K562 (cell line): ENCODE results near the gene GEN1. TPM values are rescaled to one million over a fixed set of nuclear protein-coding genes. Genes with fewer than 3 reads are reported as not detected.

Source experiments
- ATAC-seq: fragments of 200-7000 bp; cut with Tn5 transposase; 3 replicates; pipeline ENCODE4 v1.9.1; 2020; ENCODE audit warnings: moderate library complexity
- BruUV-seq: library from RNA; stranded (reverse); fragments of 400-500 nt; replicated peaks from 2 replicates; lab custom pipeline; 2021; lab: Mats Ljungman, UMichigan
- CTCF ChIA-PET: fragments of 300-600 bp; formaldehyde crosslinking; extraction: SDS; loops from one replicate; lab custom pipeline; 2021; ENCODE audit warnings: low intra/inter-chr PET ratio; lab: Yijun Ruan, JAX
- POLR2A ChIA-PET: fragments of 300-600, 350-650 bp; sonication (Branson Sonifier 250); formaldehyde crosslinking; extraction: SDS; loops from one replicate; lab custom pipeline; 2021; ENCODE audit warnings: antibody characterized with exemption, inconsistent platforms; lab: Yijun Ruan, JAX
- DNase-seq, 4 experiments: peaks; one replicate each; pipeline versions ENCODE4 v3.0.0 to v3.0.0-alpha.2; 2011 to 2018; ENCODE audit warnings: low spot score in 3 of 4, mixed read lengths in 3 of 4; ENCODE audit errors: extremely low read depth in 1 of 4
- FAIRE-seq: peaks from 2 replicates; lab custom pipeline; 2011; peaks lifted over from hg19 to GRCh38; lab: Jason Lieb, UNC
- H2AFZ ChIP-seq: 2 replicates; pipeline ENCODE4 v1.6.0; 2011; ENCODE audit warnings: low read depth, low read length, control low read depth, inconsistent platforms
- H3K27ac ChIP-seq: fragments of 200-600 bp; 3 replicates; pipeline ENCODE4 v1.8.0; 2011; ENCODE audit warnings: low read depth, mild to moderate bottlenecking, control low read depth, inconsistent platforms, low read length, moderate library complexity, mixed read lengths; ENCODE audit errors: extremely low read depth
- H3K27me3 ChIP-seq, 2 experiments: fragments of 300-600 bp in 1 of 2; 2 replicates in 1 of 2; 3 replicates in 1 of 2; pipeline versions ENCODE4 v1.6.0 to v1.8.0; 2011; ENCODE audit warnings: inconsistent platforms in 2 of 2, low read length in 2 of 2, mild to moderate bottlenecking in 1 of 2, mixed read lengths in 1 of 2, moderate library complexity in 1 of 2; ENCODE audit not compliant: control insufficient read depth in 2 of 2, insufficient read depth in 2 of 2
- H3K36me3 ChIP-seq: fragments of 300-600 bp; 3 replicates; pipeline ENCODE4 v1.8.0; 2011; ENCODE audit warnings: mild to moderate bottlenecking, low read length, inconsistent platforms; ENCODE audit not compliant: control insufficient read depth, insufficient read depth
- H3K4me1 ChIP-seq, 2 experiments: fragments of 200-600 bp in 1 of 2; replicated peaks in 1 of 2; 2 replicates in 1 of 2; 3 replicates in 1 of 2; pipeline versions ENCODE4 v1.5.1 to v1.8.0; 2011; ENCODE audit warnings: inconsistent platforms in 2 of 2, low read length in 2 of 2, mild to moderate bottlenecking in 1 of 2, mixed read lengths in 1 of 2, moderate library complexity in 1 of 2; ENCODE audit not compliant: control insufficient read depth in 2 of 2, insufficient read depth in 2 of 2
- H3K4me2 ChIP-seq: 2 replicates; pipeline ENCODE4 v1.6.1; 2011; ENCODE audit warnings: low read length, control low read depth, inconsistent platforms, mixed read lengths; ENCODE audit not compliant: insufficient read depth
- H3K4me3 ChIP-seq: fragments of 200-600 bp; sonication (generic), shearing (Covaris generic); 2 replicates; pipeline ENCODE4 v1.5.1; 2016; ENCODE audit warnings: control low read depth, inconsistent platforms
- H3K79me2 ChIP-seq: fragments of 200-600 bp; 3 replicates; pipeline ENCODE4 v1.8.0; 2011; ENCODE audit warnings: low read length, inconsistent platforms; ENCODE audit not compliant: control insufficient read depth, insufficient read depth
- H3K9ac ChIP-seq, 2 experiments: 2 replicates each; pipeline versions ENCODE4 v1.6.0 to v1.6.1; 2011; ENCODE audit warnings: low read depth in 2 of 2, low read length in 2 of 2, control low read depth in 1 of 2, inconsistent platforms in 1 of 2, mild to moderate bottlenecking in 1 of 2, mixed read lengths in 1 of 2; ENCODE audit not compliant: insufficient read depth in 1 of 2
- H3K9me1 ChIP-seq: one replicate; pipeline ENCODE4 v1.6.0; 2011; ENCODE audit warnings: inconsistent platforms, mild to moderate bottlenecking, low read length, moderate library complexity; ENCODE audit not compliant: control insufficient read depth, insufficient read depth
- H3K9me3 ChIP-seq: replicated peaks from 2 replicates; pipeline ENCODE4 v1.5.1; 2011; ENCODE audit warnings: low read depth, low read length, inconsistent platforms; ENCODE audit not compliant: control insufficient read depth, insufficient read depth
- H4K20me1 ChIP-seq: replicated peaks from 2 replicates; pipeline ENCODE4 v1.6.1; 2011; ENCODE audit warnings: low read length, inconsistent platforms, mixed read lengths; ENCODE audit not compliant: control insufficient read depth, insufficient read depth
- C11orf30 ChIP-seq: fragments of 450-650 bp; IDR thresholded peaks from 2 replicates; pipeline ENCODE4 v1.6.1; 2016; ENCODE audit warnings: low read depth, mild to moderate bottlenecking
- ZBTB1 ChIP-seq: sonication (generic); formaldehyde crosslinking; IDR thresholded peaks from 2 replicates; pipeline ENCODE4 v1.8.1; 2023; ENCODE audit warnings: missing genetic modification reagents, low read depth, mild to moderate bottlenecking, borderline replicate concordance
- WGBS: fragments of 100-300 bp; shearing (Covaris generic); methylation state at CpG from one replicate; pipeline ENCODE4 v1.1.6; 2016; ENCODE audit warnings: low coverage, mixed read lengths; ENCODE audit not compliant: insufficient coverage; ENCODE audit errors: missing lambda C conversion rate; 5-methylcytosine and 5-hydroxymethylcytosine counted together
- in situ Hi-C: fragments of 300-500 bp; cut with MboI; formaldehyde crosslinking; loops from 4 replicates; pipeline ENCODE4 v1.15.0; 2018; ENCODE audit warnings: inconsistent platforms, mixed read lengths
- intact Hi-C: fragments of 100-400 bp; cut with micrococcal nuclease; formaldehyde crosslinking; loops from 2 replicates; pipeline ENCODE4 v1.14.2; 2022
- polyA plus RNA-seq, 8 experiments: library from polyadenylated mRNA; depleted of rRNA in 4 of 8; stranded (reverse) in 5 of 8; unstranded in 3 of 8; fragments of >200 nt; fragmentation: Nextera tagmentation in 2 of 8; fragmentation: Illumina TruSeq in 1 of 8; extraction: Ambion mirVana in 2 of 8; extraction: Trizol in 1 of 8; gene quantifications; 2 replicates each; pipeline versions ENCODE4 v1.2.1 to v1.2.3, GENCODE V29; 2011 to 2014; ENCODE audit warnings: inconsistent platforms in 1 of 8, missing spikeins in 1 of 8
- total RNA-seq, 7 experiments: library from RNA; depleted of rRNA in 6 of 7; stranded (reverse); fragments of >200 nt in 6 of 7; fragmentation: Illumina TruSeq in 2 of 7; extraction: Trizol in 2 of 7; gene quantifications; 2 replicates each; pipeline versions ENCODE4 v1.2.1 to v1.2.3, GENCODE V29; 2011 to 2021; ENCODE audit warnings: low replicate concordance in 1 of 7
- TF ChIP-seq, protein P1 (sequence below): fragments of 450-650 bp; IDR thresholded peaks from 2 replicates; pipeline ENCODE4 v1.6.1; 2016; ENCODE audit warnings: mild to moderate bottlenecking
- TF ChIP-seq, protein P2 (sequence below), 2 experiments: fragments of 450-650 bp in 1 of 2; IDR thresholded peaks; 2 replicates each; pipeline ENCODE4 v1.6.1; 2011 to 2017; ENCODE audit warnings: low read depth in 2 of 2, antibody characterized with exemption in 1 of 2, borderline replicate concordance in 1 of 2, low read length in 1 of 2, mild to moderate bottlenecking in 1 of 2, mixed read lengths in 1 of 2; ENCODE audit not compliant: control insufficient read depth in 1 of 2

Gene GEN1
- total and polyA plus RNA-seq, 9 of the 15 experiments (the other 6 are each of a cell fraction or from before 2014, with no cell fraction given), result 8.6 to 39.7 (median 24.5) TPM

GRCh38 chr2:17735864-17736263 is 18.1 kb upstream of the GEN1 start:
- 93% methylated on average over 2 of the region's 2 CpGs for WGBS
- no peak for FAIRE-seq

More at GRCh38 chr2:17735864-17736263, 18.1 kb upstream of the GEN1 start:
- BruUV-seq, result no TSS peak
- Histone ChIP-seq H2AFZ (no peak overlapping the region), H3K79me2 (peaks cover 2% of the 10 kb centered on the region; the same call in 1 of the 3 replicates), H3K4me1 (no peaks in the 10 kb centered on the region), H3K36me3 (peaks cover 93% of the 10 kb centered on the region), H3K9me1 (no peaks in the 10 kb centered on the region), H3K9me3 (no peaks in the 10 kb centered on the region), H3K4me2 (no peak overlapping the region), H4K20me1 (no peaks in the 10 kb centered on the region), H3K27ac (no peak overlapping the region), H3K9ac (no peak overlapping the region), H3K27me3 (no peaks in the 10 kb centered on the region), H3K4me3 (no peak overlapping the region)
- TF ChIP-seq, protein P1, sequence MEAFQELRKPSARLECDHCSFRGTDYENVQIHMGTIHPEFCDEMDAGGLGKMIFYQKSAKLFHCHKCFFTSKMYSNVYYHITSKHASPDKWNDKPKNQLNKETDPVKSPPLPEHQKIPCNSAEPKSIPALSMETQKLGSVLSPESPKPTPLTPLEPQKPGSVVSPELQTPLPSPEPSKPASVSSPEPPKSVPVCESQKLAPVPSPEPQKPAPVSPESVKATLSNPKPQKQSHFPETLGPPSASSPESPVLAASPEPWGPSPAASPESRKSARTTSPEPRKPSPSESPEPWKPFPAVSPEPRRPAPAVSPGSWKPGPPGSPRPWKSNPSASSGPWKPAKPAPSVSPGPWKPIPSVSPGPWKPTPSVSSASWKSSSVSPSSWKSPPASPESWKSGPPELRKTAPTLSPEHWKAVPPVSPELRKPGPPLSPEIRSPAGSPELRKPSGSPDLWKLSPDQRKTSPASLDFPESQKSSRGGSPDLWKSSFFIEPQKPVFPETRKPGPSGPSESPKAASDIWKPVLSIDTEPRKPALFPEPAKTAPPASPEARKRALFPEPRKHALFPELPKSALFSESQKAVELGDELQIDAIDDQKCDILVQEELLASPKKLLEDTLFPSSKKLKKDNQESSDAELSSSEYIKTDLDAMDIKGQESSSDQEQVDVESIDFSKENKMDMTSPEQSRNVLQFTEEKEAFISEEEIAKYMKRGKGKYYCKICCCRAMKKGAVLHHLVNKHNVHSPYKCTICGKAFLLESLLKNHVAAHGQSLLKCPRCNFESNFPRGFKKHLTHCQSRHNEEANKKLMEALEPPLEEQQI, result no peak
- TF ChIP-seq C11orf30 (0 out of 2 replicates have a peak, but pooled peaks have one; percentile 9), ZBTB1 (CRISPR knock-in tag) (no peak)
- TF ChIP-seq, protein P2, sequence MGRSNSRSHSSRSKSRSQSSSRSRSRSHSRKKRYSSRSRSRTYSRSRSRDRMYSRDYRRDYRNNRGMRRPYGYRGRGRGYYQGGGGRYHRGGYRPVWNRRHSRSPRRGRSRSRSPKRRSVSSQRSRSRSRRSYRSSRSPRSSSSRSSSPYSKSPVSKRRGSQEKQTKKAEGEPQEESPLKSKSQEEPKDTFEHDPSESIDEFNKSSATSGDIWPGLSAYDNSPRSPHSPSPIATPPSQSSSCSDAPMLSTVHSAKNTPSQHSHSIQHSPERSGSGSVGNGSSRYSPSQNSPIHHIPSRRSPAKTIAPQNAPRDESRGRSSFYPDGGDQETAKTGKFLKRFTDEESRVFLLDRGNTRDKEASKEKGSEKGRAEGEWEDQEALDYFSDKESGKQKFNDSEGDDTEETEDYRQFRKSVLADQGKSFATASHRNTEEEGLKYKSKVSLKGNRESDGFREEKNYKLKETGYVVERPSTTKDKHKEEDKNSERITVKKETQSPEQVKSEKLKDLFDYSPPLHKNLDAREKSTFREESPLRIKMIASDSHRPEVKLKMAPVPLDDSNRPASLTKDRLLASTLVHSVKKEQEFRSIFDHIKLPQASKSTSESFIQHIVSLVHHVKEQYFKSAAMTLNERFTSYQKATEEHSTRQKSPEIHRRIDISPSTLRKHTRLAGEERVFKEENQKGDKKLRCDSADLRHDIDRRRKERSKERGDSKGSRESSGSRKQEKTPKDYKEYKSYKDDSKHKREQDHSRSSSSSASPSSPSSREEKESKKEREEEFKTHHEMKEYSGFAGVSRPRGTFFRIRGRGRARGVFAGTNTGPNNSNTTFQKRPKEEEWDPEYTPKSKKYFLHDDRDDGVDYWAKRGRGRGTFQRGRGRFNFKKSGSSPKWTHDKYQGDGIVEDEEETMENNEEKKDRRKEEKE (IDR thresholded peaks at IDR 0.05; ENCODE audit: borderline replicate concordance in 1 of 2, control insufficient read depth in 1 of 2, low read depth in 2 of 2, low read length in 1 of 2), result no peak
- POLR2A ChIA-PET, result no interaction called here
- no peak for DNase-seq
- CTCF ChIA-PET, result no interaction called here
- in situ Hi-C loops, result no loop called here
- intact Hi-C loops, result no loop called here
- ATAC-seq, result no peak
